Fibroblast of lung (primary cell): ENCODE results near the gene CHTOP.

Experiments
- EZH2 ChIP-seq: IDR thresholded peaks from 2 replicates; pipeline ENCODE4 v1.5.1; 2012; ENCODE audit warnings: low read length, control low read depth, mild to moderate bottlenecking; ENCODE audit errors: missing control alignments
- TF ChIP-seq, protein P1 (sequence below), 2 donors: IDR thresholded peaks in 1 of 2; conservative IDR thresholded peaks in 1 of 2; 1 replicate in 1 of 2; 2 replicates in 1 of 2; pipeline ENCODE4 v1.5.1; 2011 to 2012; ENCODE audit warnings: low read length in 2 of 2, control low read depth in 1 of 2, inconsistent platforms in 1 of 2, low read depth in 1 of 2, mild to moderate bottlenecking in 1 of 2

GRCh38 chr1:153606194-153606593, 27.7 kb upstream of the CHTOP start:
- TF ChIP-seq, protein P1, sequence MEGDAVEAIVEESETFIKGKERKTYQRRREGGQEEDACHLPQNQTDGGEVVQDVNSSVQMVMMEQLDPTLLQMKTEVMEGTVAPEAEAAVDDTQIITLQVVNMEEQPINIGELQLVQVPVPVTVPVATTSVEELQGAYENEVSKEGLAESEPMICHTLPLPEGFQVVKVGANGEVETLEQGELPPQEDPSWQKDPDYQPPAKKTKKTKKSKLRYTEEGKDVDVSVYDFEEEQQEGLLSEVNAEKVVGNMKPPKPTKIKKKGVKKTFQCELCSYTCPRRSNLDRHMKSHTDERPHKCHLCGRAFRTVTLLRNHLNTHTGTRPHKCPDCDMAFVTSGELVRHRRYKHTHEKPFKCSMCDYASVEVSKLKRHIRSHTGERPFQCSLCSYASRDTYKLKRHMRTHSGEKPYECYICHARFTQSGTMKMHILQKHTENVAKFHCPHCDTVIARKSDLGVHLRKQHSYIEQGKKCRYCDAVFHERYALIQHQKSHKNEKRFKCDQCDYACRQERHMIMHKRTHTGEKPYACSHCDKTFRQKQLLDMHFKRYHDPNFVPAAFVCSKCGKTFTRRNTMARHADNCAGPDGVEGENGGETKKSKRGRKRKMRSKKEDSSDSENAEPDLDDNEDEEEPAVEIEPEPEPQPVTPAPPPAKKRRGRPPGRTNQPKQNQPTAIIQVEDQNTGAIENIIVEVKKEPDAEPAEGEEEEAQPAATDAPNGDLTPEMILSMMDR (conservative IDR thresholded peaks at IDR 0.05 in 1 of 2, IDR thresholded peaks at IDR 0.05 in 1 of 2; ENCODE audit: low read depth in 1 of 2, low read length in 2 of 2), result no peak
- no peak for TF ChIP-seq EZH2
